ENCODE results near the gene CAPN8.

CAPN8 gene

GRCh38 chr1:223654083-223654482 lies 11.4 kb downstream of the CAPN8 start:
- DNase-seq (ENCODE audit: low spot score) = no peak

GRCh38 chr1:223653431-223653830 lies 12.1 kb downstream of the CAPN8 start:
- no peak for DNase-seq (ENCODE audit: low spot score)

- no peak for DNase-seq (ENCODE audit: low spot score)
These were observed 12.5 kb downstream of the CAPN8 start for GRCh38 chr1:223653015-223653414.

- DNase-seq (ENCODE audit: low spot score) = no peak
These were observed 13.0 kb downstream of the CAPN8 start for GRCh38 chr1:223652436-223652941.

GRCh38 chr1:223651291-223651991 lies 14.1 kb downstream of the CAPN8 start:
- no peak for DNase-seq (ENCODE audit: low spot score)

- no peak for DNase-seq (ENCODE audit: low spot score)
These were observed 15.0 kb downstream of the CAPN8 start for GRCh38 chr1:223650465-223650864.

GRCh38 chr1:223649222-223649621 lies 16.3 kb downstream of the CAPN8 start:
- DNase-seq (ENCODE audit: low spot score) = no peak

GRCh38 chr1:223647249-223647648 lies 18.3 kb downstream of the CAPN8 start:
- no peak for DNase-seq (ENCODE audit: low spot score)

GRCh38 chr1:223645903-223646302 lies 19.6 kb downstream of the CAPN8 start:
- no peak for DNase-seq (ENCODE audit: low spot score)

- no peak for DNase-seq (ENCODE audit: low spot score)
These were observed 23.3 kb downstream of the CAPN8 start for GRCh38 chr1:223642237-223642636.

- DNase-seq (ENCODE audit: low spot score) = no peak
These were observed 23.9 kb downstream of the CAPN8 start for GRCh38 chr1:223641523-223642039.

GRCh38 chr1:223639331-223639749 lies 26.2 kb downstream of the CAPN8 start:
- no peak for DNase-seq (ENCODE audit: low spot score)

- no peak for DNase-seq (ENCODE audit: low spot score)
These were observed 30.3 kb downstream of the CAPN8 start for GRCh38 chr1:223635236-223635635.

- no peak for DNase-seq (ENCODE audit: low spot score)
These were observed 31.1 kb downstream of the CAPN8 start for GRCh38 chr1:223634423-223634822.

- no peak for DNase-seq (ENCODE audit: low spot score)
These were observed 33.5 kb downstream of the CAPN8 start for GRCh38 chr1:223631956-223632355.

GRCh38 chr1:223631473-223631872 lies 34.0 kb downstream of the CAPN8 start:
- DNase-seq (ENCODE audit: low spot score) = no peak

GRCh38 chr1:223629126-223629457 lies 36.4 kb downstream of the CAPN8 start:
- no peak for DNase-seq (ENCODE audit: low spot score)

GRCh38 chr1:223628233-223629125 lies 37.0 kb downstream of the CAPN8 start:
- peak; percentile 51 for DNase-seq (ENCODE audit: low spot score)

GRCh38 chr1:223622132-223622842 lies 43.2 kb downstream of the CAPN8 start:
- no peak for DNase-seq (ENCODE audit: low spot score)

GRCh38 chr1:223621312-223621734 lies 44.2 kb downstream of the CAPN8 start:
- DNase-seq (ENCODE audit: low spot score) = no peak

- no peak for DNase-seq (ENCODE audit: low spot score)
These were observed 45.1 kb downstream of the CAPN8 start for GRCh38 chr1:223620297-223620897.

- DNase-seq (ENCODE audit: low spot score) = no peak
These were observed 46.8 kb downstream of the CAPN8 start for GRCh38 chr1:223618680-223619079.
